Adrenal gland (tissue), 12 donors: ENCODE measurements around the gene CRELD1. TPM values are rescaled to one million over a fixed set of nuclear protein-coding genes. Genes with fewer than 3 reads are reported as not detected.

Experiments
- DNase-seq, 7 donors: peaks; one replicate each; pipeline ENCODE4 v3.0.0-alpha.2; 2019 to 2020
- H3K27ac ChIP-seq, 5 donors: fragments of 200-600 bp; sonication (generic) in 4 of 5; 1 replicate in 3 of 5; 2 replicates in 2 of 5; pipeline versions ENCODE4 v1.5.1 to v1.8.0; 2016 to 2020; ENCODE audit warnings: mild to moderate bottlenecking in 1 of 5
- H3K27me3 ChIP-seq: fragments of 200-600 bp; 2 replicates; pipeline ENCODE4 v1.8.0; 2021
- H3K36me3 ChIP-seq, 2 donors: fragments of 200-600 bp; replicated peaks in 1 of 2; 1 replicate in 1 of 2; 2 replicates in 1 of 2; pipeline versions ENCODE4 v1.5.1 to v1.8.0; 2018 to 2022
- H3K4me1 ChIP-seq, 2 donors: fragments of 200-600 bp; replicated peaks in 1 of 2; 1 replicate in 1 of 2; 2 replicates in 1 of 2; pipeline versions ENCODE4 v1.5.1 to v1.8.0; 2018 to 2021
- H3K4me3 ChIP-seq, 4 donors: fragments of 200-600 bp; sonication (generic) in 3 of 4; one replicate each; pipeline ENCODE4 v1.5.1; 2016 to 2018
- H3K9me3 ChIP-seq, 3 donors: fragments of 200-600 bp; sonication (generic) in 1 of 3; replicated peaks in 1 of 3; 1 replicate in 2 of 3; 2 replicates in 1 of 3; pipeline versions ENCODE4 v1.5.1 to v1.8.0; 2016 to 2021
- CTCF ChIP-seq, 6 experiments: fragments of 450-650 bp in 4 of 6; fragments of 200-600 bp in 2 of 6; sonication (generic) in 1 of 6; IDR thresholded peaks; 1 replicate in 5 of 6; 2 replicates in 1 of 6; pipeline versions ENCODE4 v1.5.1 to v1.8.0; 2016 to 2021; ENCODE audit warnings: antibody characterized with exemption in 6 of 6, mild to moderate bottlenecking in 2 of 6, moderate library complexity in 1 of 6
- POLR2A ChIP-seq, 2 donors: fragments of 450-650 bp; IDR thresholded peaks; one replicate each; pipeline ENCODE4 v1.6.1; 2017; ENCODE audit warnings: antibody characterized with exemption in 2 of 2, mild to moderate bottlenecking in 2 of 2, moderate library complexity in 1 of 2
- WGBS, 4 donors: extraction: QIAGEN DNeasy Blood & Tissue Kit in 2 of 4; methylation state at CpG; one replicate each; pipeline versions ENCODE4 v1.1.5 to v1.1.7; 2013 to 2017; 5-methylcytosine and 5-hydroxymethylcytosine counted together
- intact Hi-C, 2 donors: fragments of 100-400 bp; cut with DNase I; formaldehyde crosslinking; loops; one replicate each; pipeline versions ENCODE4 v1.14.1 to v1.15.0; 2022 to 2023
- polyA plus RNA-seq, 3 donors: library from polyadenylated mRNA; stranded (reverse); fragments of 200-250 nt in 2 of 3; fragments of 350-450 nt in 1 of 3; fragmentation: Illumina TruSeq in 1 of 3; extraction: RNeasy Lipid Tissue Mini Kit (QIAGEN cat#74804) in 1 of 3; gene quantifications; one replicate each; pipeline ENCODE4 v1.2.3, GENCODE V29; 2013 to 2014
- total RNA-seq, 9 donors: library from RNA; depleted of rRNA in 4 of 9; stranded (reverse); fragments of >200 nt in 4 of 9; fragments of 120-200 nt in 1 of 9; fragmentation: NEBNext Ultra II Directional in 1 of 9; extraction: Animal tissue kit (Norgen Biotek cat#: 25700) in 1 of 9; gene quantifications; one replicate each; pipeline versions ENCODE4 v1.1.0 to v1.2.4, GENCODE V29; 2013 to 2023
- donor health status: healthy with polysubstance abuse.
- donor health status: Bipolar disorder and iron deficiency.
- donor health status: DM: yes; HTN: yes; CAD: no.
- donor health status: DM: no; HTN: no; CAD: no.
- donor health status: DM: no; HTN: no; CAD: no.
- donor health status: DM: yes; HTN: yes; CAD: no.

Gene CRELD1
- total and polyA plus RNA-seq, 12 donors: 28.8 to 137 (median 47.8) TPM

DNA sequence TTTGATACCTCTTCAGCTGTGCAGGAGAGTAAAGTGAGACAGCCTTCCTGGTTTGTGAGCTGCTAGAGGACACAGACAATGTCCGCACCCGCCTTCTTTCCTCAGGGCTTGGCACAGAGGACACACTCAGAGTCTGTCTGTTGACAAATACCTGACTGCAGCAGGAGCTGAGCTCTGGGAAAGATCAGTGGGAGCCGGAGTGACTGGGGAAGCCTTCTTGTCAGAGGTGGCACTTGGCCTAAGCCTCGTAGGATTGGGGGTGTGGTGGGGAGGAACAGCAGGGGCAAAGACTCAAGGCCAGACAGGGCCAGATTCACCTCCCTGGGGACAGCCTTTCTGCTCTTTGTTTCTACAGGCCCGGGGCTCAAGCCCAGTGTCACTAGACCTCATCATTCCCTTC, 20.0 kb upstream of the CRELD1 start:
- WGBS, 4 donors: 55 to 71% (median 57%) methylated on average over 5 of the region's 5 CpGs
- TF ChIP-seq CTCF (IDR thresholded peaks at IDR 0.05): no peak
- no peak for TF ChIP-seq POLR2A (IDR thresholded peaks at IDR 0.05)
- no peaks in the 10 kb centered on the region for H3K36me3 ChIP-seq
- peak overlapping the region in 3 of 5 donors; percentile 79 to 95 (median 93) for H3K27ac ChIP-seq
- DNase-seq: peak in 1 of 7 donors; percentile 34
- no peak overlapping the region for H3K4me3 ChIP-seq
- peaks cover 31 to 59% of the 10 kb centered on the region in 2 donors for H3K4me1 ChIP-seq
- no peaks in the 10 kb centered on the region for H3K27me3 ChIP-seq
- intact Hi-C loops: no loop called here
- H3K9me3 ChIP-seq: no peaks in the 10 kb centered on the region

DNA sequence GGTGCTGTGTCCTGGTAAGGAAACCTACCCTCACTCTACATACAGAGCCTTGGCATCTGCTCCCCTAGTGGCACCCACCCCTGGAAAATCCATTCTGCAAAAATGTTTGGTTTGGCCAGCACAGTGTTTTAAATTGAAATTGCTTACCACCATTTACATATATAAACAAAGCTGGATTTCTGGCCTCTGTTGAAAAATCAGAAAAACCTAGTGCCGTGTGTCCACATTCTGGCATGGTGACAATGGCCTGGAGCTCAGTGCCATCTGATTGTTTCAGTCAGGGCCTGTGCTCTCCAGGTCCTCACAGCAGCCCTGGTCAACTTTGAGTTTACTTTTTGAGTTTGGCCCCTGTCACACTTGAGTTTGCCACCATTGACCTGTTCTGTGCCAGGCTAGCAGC, 19.6 kb upstream of the CRELD1 start:
- 35 to 55% (median 47%) methylated on average over 1 of the region's 1 CpG for WGBS, 4 donors
- no peaks in the 10 kb centered on the region for H3K27me3 ChIP-seq
- intact Hi-C loops: no loop called here
- H3K9me3 ChIP-seq: no peaks in the 10 kb centered on the region
- no peak for TF ChIP-seq CTCF (IDR thresholded peaks at IDR 0.05)
- no peak for TF ChIP-seq POLR2A (IDR thresholded peaks at IDR 0.05)
- peaks cover 31 to 62% of the 10 kb centered on the region in 2 donors for H3K4me1 ChIP-seq
- peak in 3 of 7 donors; percentile 41 to 72 (median 56) for DNase-seq
- H3K4me3 ChIP-seq: no peak overlapping the region
- H3K27ac ChIP-seq: peak overlapping the region in 3 of 5 donors; percentile 79 to 95 (median 93)
- no peaks in the 10 kb centered on the region for H3K36me3 ChIP-seq

- WGBS, 4 donors: 19 to 35% (median 28%) methylated on average over 6 to 15 of the region's 15 CpGs
- H3K27me3 ChIP-seq: no peaks in the 10 kb centered on the region
- peak overlapping the region in 2 of 4 donors; percentile 20 to 69 for H3K4me3 ChIP-seq
- peaks cover 31 to 62% of the 10 kb centered on the region in 2 donors for H3K4me1 ChIP-seq
- intact Hi-C loops: no loop called here
- H3K36me3 ChIP-seq: no peaks in the 10 kb centered on the region
- no peak for DNase-seq
- peak overlapping the region; percentile 64 to 95 (median 84) for H3K27ac ChIP-seq
- H3K9me3 ChIP-seq: no peaks in the 10 kb centered on the region
- TF ChIP-seq POLR2A (IDR thresholded peaks at IDR 0.05) (no peak), CTCF (IDR thresholded peaks at IDR 0.05) (no peak)
These were observed 18.9 kb upstream of the CRELD1 start for GRCh38 chr3:9914559-9915253.

DNA sequence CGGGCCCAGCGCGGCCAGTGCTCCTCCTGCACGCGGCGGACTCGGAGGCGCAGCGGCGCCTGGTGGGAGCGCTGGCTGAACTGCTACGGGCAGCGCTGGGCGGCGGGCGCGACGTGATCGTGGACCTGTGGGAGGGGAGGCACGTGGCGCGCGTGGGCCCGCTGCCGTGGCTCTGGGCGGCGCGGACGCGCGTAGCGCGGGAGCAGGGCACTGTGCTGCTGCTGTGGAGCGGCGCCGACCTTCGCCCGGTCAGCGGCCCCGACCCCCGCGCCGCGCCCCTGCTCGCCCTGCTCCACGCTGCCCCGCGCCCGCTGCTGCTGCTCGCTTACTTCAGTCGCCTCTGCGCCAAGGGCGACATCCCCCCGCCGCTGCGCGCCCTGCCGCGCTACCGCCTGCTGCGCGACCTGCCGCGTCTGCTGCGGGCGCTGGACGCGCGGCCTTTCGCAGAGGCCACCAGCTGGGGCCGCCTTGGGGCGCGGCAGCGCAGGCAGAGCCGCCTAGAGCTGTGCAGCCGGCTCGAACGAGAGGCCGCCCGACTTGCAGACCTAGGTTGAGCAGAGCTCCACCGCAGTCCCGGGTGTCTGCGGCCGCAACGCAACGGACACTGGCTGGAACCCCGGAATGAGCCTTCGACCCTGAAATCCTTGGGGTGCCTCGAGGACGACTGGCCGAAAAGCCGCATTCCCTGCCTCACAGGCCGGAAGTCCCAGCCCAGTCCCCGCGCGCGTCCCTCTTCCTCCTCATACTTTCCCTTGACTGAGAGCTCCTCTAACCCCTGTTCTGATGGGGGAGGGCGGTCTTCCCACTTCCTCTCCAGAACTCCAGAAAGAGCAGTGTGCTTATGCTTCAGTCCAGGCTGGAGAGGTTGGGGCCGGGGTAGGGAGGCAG, 18.1 kb upstream of the CRELD1 start:
- peak; percentile 72 to 87 (median 75) for DNase-seq
- Histone ChIP-seq H3K9me3 (no peaks in the 10 kb centered on the region), H3K27ac (peak overlapping the region; percentile 64 to 95 (median 84)), H3K27me3 (no peaks in the 10 kb centered on the region), H3K4me3 (peak overlapping the region in 2 of 4 donors; percentile 20 to 69), H3K36me3 (no peaks in the 10 kb centered on the region), H3K4me1 (peaks cover 31 to 62% of the 10 kb centered on the region in 2 donors)
- TF ChIP-seq POLR2A (IDR thresholded peaks at IDR 0.05): peak; percentile 47 to 60
- peak in 4 of 6 experiments; percentile 19 to 58 (median 42) for TF ChIP-seq CTCF (IDR thresholded peaks at IDR 0.05)
- WGBS, 4 donors: 0 to 1% (median 1%) methylated on average over 8 to 99 of the region's 99 CpGs
- intact Hi-C loops: no loop called here
